Measurements from ENCODE around the gene KRT32.

Gene KRT32

DNA sequence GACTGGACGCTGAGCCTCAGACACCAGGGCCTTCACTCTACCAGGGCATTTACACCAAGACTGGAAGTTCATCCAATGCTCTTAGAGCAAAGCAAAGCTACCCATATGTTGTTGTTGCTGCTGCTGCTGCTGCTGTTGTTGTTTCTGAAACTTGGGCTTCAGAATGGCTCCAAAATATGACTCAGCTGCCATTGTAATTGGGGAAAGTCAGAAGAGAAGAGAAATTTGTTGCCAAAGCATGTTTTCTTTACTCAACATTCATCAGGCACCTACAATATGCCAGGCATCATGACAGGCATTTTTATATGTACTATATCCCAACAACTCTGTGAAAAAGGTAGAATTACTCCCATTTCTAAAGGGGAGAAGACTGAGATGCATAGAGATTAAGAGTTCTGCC, 11.9 kb downstream of the KRT32 start:
- DNase-seq (ENCODE audit: low read depth): peak; percentile 17
- no peak overlapping the region for H3K4me3 ChIP-seq (replicated peaks; ENCODE audit: low read depth, low read length)
- TF ChIP-seq, protein P1, sequence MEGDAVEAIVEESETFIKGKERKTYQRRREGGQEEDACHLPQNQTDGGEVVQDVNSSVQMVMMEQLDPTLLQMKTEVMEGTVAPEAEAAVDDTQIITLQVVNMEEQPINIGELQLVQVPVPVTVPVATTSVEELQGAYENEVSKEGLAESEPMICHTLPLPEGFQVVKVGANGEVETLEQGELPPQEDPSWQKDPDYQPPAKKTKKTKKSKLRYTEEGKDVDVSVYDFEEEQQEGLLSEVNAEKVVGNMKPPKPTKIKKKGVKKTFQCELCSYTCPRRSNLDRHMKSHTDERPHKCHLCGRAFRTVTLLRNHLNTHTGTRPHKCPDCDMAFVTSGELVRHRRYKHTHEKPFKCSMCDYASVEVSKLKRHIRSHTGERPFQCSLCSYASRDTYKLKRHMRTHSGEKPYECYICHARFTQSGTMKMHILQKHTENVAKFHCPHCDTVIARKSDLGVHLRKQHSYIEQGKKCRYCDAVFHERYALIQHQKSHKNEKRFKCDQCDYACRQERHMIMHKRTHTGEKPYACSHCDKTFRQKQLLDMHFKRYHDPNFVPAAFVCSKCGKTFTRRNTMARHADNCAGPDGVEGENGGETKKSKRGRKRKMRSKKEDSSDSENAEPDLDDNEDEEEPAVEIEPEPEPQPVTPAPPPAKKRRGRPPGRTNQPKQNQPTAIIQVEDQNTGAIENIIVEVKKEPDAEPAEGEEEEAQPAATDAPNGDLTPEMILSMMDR (IDR thresholded peaks at IDR 0.05; ENCODE audit: low read length, missing control alignments): no peak

DNA sequence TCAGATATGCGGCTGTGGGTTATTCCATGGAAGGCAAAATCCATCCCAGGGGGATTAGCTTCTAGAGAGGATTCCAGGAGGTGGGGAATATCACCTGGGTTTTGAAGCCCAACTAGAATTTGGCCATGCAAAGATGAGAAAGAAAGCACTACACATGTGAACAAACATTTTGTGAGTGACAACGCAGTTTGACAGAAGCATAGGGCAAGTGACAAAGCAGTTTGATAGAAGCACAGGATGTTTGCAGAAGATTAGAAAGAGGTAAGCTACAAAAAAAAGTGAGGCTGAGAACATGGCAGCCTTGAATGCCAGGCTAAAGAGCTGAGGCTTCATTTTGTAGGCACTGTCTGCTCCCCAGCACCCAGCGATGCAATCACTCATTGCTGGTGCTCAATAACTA, 14.1 kb downstream of the KRT32 start:
- TF ChIP-seq, protein P1 (IDR thresholded peaks at IDR 0.05; ENCODE audit: low read length, missing control alignments): no peak

GRCh38 chr17:41452281-41452680, 14.9 kb downstream of the KRT32 start:
- H3K4me3 ChIP-seq (replicated peaks; ENCODE audit: low read depth, low read length): no peak overlapping the region
- TF ChIP-seq, protein P1 (IDR thresholded peaks at IDR 0.05; ENCODE audit: low read length, missing control alignments): no peak
- DNase-seq (ENCODE audit: low read depth): no peak

More for the DNA sequence above, 14.1 kb downstream of the KRT32 start:
- no peak for DNase-seq (ENCODE audit: low read depth)
- no peak overlapping the region for H3K4me3 ChIP-seq (replicated peaks; ENCODE audit: low read depth, low read length)

DNA sequence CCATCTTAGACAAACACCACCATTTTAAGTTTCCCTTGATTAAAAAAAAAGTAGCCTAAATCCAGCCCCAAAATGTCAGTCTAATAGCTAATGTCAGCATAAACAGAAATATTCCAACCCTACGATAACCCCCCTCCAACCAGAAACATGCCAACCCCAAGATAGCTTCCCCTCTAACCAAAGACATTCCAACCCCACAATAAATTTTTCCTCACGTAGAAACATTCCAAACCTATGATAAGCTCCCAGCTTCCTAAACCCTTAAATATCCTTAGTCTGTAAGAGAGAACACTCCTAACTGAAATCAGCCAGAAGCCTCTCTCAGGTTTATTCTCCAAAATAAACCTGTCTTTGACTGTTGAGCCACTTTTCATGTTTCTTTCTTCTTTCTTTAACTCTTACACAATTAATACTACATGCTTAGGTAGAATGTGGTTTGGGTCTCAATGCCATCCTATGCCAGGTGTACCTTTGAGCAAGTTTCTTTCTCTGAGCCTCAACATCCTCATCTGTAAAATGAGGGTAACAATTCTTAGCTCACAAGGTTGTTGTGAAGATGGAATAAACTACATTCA, 15.9 kb downstream of the KRT32 start:
- DNase-seq (ENCODE audit: low read depth): peak; percentile 21
- TF ChIP-seq, protein P1 (IDR thresholded peaks at IDR 0.05; ENCODE audit: low read length, missing control alignments): no peak
- H3K4me3 ChIP-seq (replicated peaks; ENCODE audit: low read depth, low read length): no peak overlapping the region

GRCh38 chr17:41449008-41449407, 18.2 kb downstream of the KRT32 start:
- no peak for DNase-seq (ENCODE audit: low read depth)
- TF ChIP-seq, protein P1 (IDR thresholded peaks at IDR 0.05; ENCODE audit: low read length, missing control alignments): no peak
- H3K4me3 ChIP-seq (replicated peaks; ENCODE audit: low read depth, low read length): no peak overlapping the region

DNA sequence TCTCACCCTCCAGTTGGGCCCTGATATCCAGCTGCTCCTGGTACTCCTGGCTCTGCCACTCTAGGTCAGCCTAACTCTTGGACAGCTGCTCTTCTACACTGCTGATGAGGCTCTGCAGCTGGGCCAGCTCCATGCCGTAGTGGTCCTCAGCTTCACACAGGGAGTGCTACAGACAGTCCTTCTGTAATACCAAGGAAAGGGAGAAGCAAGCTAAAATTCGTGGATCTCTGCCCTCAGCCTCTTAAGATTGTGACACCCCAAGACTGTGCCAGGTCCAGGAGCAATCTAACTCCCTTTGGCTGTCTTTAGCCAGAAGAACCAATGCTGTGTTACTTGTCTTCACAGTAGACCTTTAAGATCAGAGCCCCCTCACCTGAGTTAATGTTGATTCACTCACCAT, 18.7 kb downstream of the KRT32 start:
- TF ChIP-seq, protein P1 (IDR thresholded peaks at IDR 0.05; ENCODE audit: low read length, missing control alignments): no peak
- DNase-seq (ENCODE audit: low read depth): peak; percentile 20
- no peak overlapping the region for H3K4me3 ChIP-seq (replicated peaks; ENCODE audit: low read depth, low read length)

DNA sequence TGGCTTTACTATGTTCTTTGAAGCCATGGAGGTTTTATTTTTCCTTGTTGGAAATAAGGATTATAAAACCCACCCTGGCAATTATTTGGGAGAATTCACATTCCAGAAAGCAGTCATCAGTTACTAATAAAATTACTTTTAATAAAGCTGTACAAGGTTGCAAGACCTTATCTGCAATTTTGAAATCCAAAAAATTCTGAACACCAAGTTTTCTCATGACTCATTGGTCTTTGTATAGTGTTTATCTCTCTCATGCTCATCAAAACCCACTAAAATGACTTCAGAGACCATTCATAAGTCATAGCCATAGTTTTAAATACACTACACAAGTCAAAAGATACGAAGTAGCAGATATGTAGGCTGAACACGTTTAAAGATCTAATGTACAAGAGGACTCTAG, 20.4 kb downstream of the KRT32 start:
- no peak overlapping the region for H3K4me3 ChIP-seq (replicated peaks; ENCODE audit: low read depth, low read length)
- TF ChIP-seq, protein P1 (IDR thresholded peaks at IDR 0.05; ENCODE audit: low read length, missing control alignments): no peak
- DNase-seq (ENCODE audit: low read depth): peak; percentile 69

Measured in fibroblast of pulmonary artery (primary cell).